Activated T-helper 2 cell treated with anti-CD3 and anti-CD28 coated beads, Interferon-gamma antibody, Interleukin-2, Interleukin-4, amounts not matched to agents 10 μg/mL and 5 μg/mL and 100 μg/mL, durations not matched to agents 14 hours and 24 hours and 36 hours (primary cell): Measurements from ENCODE around the gene AFG1L. TPM values are rescaled to one million over a fixed set of nuclear protein-coding genes. Genes with fewer than 3 reads are reported as not detected.
"Not testable (repeated sequence)": the region's sequence is repeated elsewhere in the genome, so short reads cannot be mapped to it uniquely, and the experiment has no call there.

Experiments used
- DNase-seq: peaks from one replicate; pipeline ENCODE4 v3.0.0; 2021; ENCODE audit warnings: low spot score
- H3K27ac Mint-ChIP-seq: one replicate; pipeline ENCODE4 v1.8.0; 2021; ENCODE audit warnings: mixed read lengths
- H3K27me3 Mint-ChIP-seq: one replicate; pipeline ENCODE4 v1.8.0; 2021; ENCODE audit warnings: low read depth, mixed read lengths
- H3K36me3 Mint-ChIP-seq: one replicate; pipeline ENCODE4 v1.8.0; 2021; ENCODE audit warnings: low read depth, mixed read lengths
- H3K4me1 Mint-ChIP-seq: one replicate; pipeline ENCODE4 v1.8.0; 2021; ENCODE audit warnings: low read depth, mixed read lengths
- H3K4me3 Mint-ChIP-seq: one replicate; pipeline ENCODE4 v1.8.0; 2021; ENCODE audit warnings: low read depth, mild to moderate bottlenecking, moderate library complexity, mixed read lengths
- H3K9me3 Mint-ChIP-seq: one replicate; pipeline ENCODE4 v1.8.0; 2021; ENCODE audit warnings: mixed read lengths
- intact Hi-C: fragments of 100-400 bp; cut with micrococcal nuclease; formaldehyde crosslinking; loops from one replicate; pipeline ENCODE4 v1.15.1; 2023
- total RNA-seq: library from RNA; stranded (reverse); gene quantifications from 2 replicates; pipeline ENCODE4 v1.2.3, GENCODE V29; 2022

Gene AFG1L
- total RNA-seq, 1 donor from 2014 or later, result 4.7 TPM

DNA sequence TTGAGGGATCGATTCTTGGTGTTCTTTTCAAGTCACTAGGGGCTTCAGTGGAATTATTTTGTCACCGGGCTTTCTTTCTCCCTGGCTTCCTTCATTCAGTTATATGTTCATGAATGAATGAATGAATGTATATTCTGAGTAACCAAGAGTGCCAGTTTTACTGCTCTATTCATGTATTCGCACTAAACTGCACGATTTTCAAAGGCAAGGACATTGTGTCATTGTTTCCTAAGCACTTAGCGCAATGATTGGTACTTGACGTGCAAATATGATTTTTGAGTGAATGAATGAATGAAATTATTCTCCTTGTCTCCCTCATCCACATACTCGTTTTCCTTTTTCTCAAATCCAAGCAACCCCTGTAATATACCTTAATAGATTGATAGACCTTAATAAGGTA, 822 bp downstream of the AFG1L start:
- Mint-ChIP-seq H3K27me3 (no peaks in the 10 kb centered on the region), H3K4me3 (peak overlapping the region; percentile 99), H3K9me3 (no peaks in the 10 kb centered on the region), H3K4me1 (peaks cover 23% of the 10 kb centered on the region), H3K27ac (peak overlapping the region; percentile 100), H3K36me3 (peaks cover 6% of the 10 kb centered on the region)
- intact Hi-C loops, result loop anchor here (1.0 kb wide), 1 partner anchor 34 kb away; the partner anchor contains the start of gene SNX3
- no peak for DNase-seq

DNA sequence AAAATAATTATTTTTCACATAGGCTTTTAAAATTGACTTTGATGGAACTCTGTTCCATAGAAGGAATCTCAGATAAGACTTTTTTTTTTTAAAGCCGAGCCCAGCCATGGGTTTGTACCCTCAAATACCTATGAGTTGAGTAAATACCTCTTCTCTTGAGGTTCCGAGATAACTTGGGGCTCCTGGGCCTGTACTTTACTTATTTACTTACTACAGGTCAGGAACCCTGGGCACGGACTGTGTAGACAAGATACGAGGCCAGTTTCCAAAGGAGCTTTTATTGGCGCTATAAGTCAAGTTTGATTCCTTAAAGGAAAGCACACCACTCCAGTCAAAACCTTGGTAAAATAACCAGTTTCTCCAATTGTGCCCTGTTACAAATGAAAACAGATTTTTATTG, 7.5 kb downstream of the AFG1L start:
- no peaks in the 10 kb centered on the region for H3K9me3 Mint-ChIP-seq
- no peak overlapping the region for H3K27ac Mint-ChIP-seq
- H3K4me3 Mint-ChIP-seq, result no peak overlapping the region
- intact Hi-C loops, result no loop called here
- H3K36me3 Mint-ChIP-seq, result no peaks in the 10 kb centered on the region
- DNase-seq, result no peak
- peaks cover 10% of the 10 kb centered on the region for H3K4me1 Mint-ChIP-seq
- H3K27me3 Mint-ChIP-seq, result peaks cover 2% of the 10 kb centered on the region

DNA sequence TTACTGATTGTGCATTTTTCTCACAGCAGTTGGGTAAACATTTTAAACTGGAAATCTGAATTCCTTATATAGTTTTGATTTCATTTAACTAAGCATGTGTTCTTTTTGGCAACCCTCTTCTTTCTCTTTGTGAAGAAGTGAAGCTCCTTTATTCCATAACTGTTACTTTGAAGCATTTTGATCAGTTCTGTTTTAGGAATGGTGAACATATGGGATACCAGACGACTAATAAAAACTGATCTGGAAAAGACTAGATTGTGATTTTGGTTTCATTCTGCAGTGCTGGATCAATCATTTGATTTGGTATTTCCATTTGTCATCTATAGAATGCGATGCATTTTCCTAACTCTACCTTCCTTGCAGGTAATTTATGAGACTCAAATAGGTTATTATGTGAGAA, 9.8 kb downstream of the AFG1L start:
- intact Hi-C loops, result no loop called here
- Mint-ChIP-seq H3K9me3 (no peaks in the 10 kb centered on the region), H3K27ac (no peak overlapping the region), H3K27me3 (peaks cover 2% of the 10 kb centered on the region), H3K4me3 (no peak overlapping the region), H3K36me3 (no peaks in the 10 kb centered on the region), H3K4me1 (peaks cover 2% of the 10 kb centered on the region)
- no peak for DNase-seq

DNA sequence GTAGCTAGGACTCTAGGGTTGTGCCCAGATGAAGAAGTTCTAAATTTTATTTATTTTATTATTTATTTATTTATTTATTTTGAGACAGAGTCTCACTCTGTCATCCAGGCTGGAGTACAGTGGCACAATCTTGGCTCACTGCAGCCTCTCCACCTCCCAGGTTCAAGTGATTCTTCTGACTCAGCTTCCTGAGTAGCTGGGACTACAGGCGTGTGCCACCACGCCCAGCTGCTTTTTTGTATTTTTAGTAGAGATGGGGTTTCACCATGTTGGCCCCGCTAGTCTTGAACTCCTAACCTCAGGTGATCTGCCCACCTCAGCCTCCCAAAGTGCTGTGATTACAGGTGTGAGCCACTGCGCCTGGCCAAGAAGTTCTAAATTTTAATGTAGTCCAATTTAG, 13.8 kb downstream of the AFG1L start:
- DNase-seq, H3K4me1 Mint-ChIP-seq, H3K9me3 Mint-ChIP-seq, intact Hi-C loops, H3K27me3 Mint-ChIP-seq, H3K36me3 Mint-ChIP-seq, H3K4me3 Mint-ChIP-seq, H3K27ac Mint-ChIP-seq: not testable (repeated sequence)

DNA sequence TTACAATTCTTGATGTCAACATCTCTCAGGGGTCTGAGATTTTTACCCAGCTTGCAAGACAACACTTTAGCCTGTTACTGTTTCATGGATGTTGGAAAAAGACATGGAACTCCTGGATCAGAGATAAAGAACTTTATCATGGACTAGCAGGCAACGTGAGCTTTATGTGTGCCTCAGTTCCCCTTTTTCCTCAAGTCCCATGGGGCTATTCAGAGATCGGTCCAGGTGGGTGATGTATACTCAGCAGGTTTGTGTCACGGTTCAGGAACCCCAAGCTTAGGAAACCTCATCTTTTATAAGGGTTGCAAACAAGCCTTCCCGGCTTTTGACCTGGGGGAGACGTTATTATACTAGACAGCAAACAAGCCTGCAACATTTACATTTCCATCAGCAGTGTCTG, 15.0 kb downstream of the AFG1L start:
- intact Hi-C loops, result no loop called here

DNA sequence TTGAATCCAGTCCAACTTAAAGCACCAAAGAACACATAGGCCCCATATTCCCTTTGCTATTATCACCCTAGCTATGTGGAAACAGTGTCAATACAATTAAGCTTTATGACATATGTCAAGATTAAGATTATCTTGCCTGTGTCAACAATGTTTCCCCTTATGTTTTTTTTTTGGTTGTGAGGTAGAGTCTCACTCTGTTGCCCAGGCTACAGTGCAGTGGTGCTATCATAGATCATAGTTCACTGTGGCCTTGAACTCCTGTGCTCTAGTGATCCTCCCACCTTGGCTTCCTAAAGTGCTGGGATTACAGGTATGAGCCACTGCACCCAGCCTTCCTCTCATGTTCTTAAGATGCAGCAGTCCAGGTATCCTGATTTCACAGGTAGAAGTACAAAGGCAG, 17.8 kb downstream of the AFG1L start:
- H3K36me3 Mint-ChIP-seq, result no peaks in the 10 kb centered on the region
- H3K9me3 Mint-ChIP-seq, result no peaks in the 10 kb centered on the region
- intact Hi-C loops, result no loop called here
- no peak for DNase-seq
- no peak overlapping the region for H3K27ac Mint-ChIP-seq
- H3K27me3 Mint-ChIP-seq, result no peaks in the 10 kb centered on the region
- no peaks in the 10 kb centered on the region for H3K4me1 Mint-ChIP-seq
- H3K4me3 Mint-ChIP-seq, result no peak overlapping the region

More for the DNA sequence above, 15.0 kb downstream of the AFG1L start:
- no peaks in the 10 kb centered on the region for H3K9me3 Mint-ChIP-seq
- no peak for DNase-seq
- H3K27ac Mint-ChIP-seq, result no peak overlapping the region
- H3K4me1 Mint-ChIP-seq, result no peaks in the 10 kb centered on the region
- H3K36me3 Mint-ChIP-seq, result no peaks in the 10 kb centered on the region
- no peaks in the 10 kb centered on the region for H3K27me3 Mint-ChIP-seq
- H3K4me3 Mint-ChIP-seq, result no peak overlapping the region

DNA sequence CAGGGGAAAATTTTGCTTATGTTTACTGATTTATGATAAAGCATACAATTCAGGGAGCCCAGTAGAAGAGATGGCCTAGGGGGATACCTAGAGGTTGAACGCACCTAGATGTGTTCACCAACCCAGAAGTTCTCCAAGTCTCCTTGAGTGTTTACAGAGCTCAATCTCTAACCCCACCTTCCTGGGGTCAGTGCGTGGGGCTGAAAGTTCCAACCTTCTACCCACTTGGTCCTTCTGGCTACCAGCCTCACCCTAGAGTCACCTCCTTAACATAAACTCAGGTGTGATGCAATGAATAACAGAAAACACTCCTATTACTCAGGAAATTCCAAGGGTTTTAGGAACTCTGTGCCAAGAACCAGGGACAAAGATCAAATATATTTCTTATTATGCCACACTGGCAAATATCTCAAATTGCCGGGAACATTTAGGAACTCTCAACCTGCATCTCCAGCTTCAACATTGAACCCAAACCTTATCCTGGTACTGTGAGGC, 26.4 kb downstream of the AFG1L start:
- H3K36me3 Mint-ChIP-seq, result no peaks in the 10 kb centered on the region
- H3K27me3 Mint-ChIP-seq, result no peaks in the 10 kb centered on the region
- intact Hi-C loops, result no loop called here
- no peak for DNase-seq
- H3K9me3 Mint-ChIP-seq, result no peaks in the 10 kb centered on the region
- no peak overlapping the region for H3K4me3 Mint-ChIP-seq
- H3K4me1 Mint-ChIP-seq, result no peaks in the 10 kb centered on the region
- H3K27ac Mint-ChIP-seq, result no peak overlapping the region

DNA sequence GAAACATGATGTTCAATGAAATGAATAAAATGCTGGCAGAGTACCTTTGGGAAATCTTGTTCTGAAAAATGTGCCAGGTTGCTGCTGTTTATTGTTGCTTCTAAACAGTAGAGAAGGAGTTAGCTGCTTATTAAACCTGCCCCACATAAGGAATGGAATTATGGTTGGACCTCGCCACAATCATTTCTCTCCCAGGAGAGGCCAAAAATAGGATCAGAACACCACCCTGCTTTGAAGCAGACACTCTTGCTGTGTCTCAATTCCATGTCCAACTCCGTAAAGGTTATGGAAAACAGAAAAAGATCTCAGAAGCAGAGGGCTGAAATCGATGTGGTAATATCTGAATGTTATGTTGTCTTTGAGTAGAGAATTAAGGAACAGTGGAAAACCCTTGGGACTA, 27.9 kb downstream of the AFG1L start:
- Mint-ChIP-seq H3K4me1 (no peaks in the 10 kb centered on the region), H3K36me3 (no peaks in the 10 kb centered on the region), H3K9me3 (no peaks in the 10 kb centered on the region), H3K27ac (no peak overlapping the region), H3K27me3 (no peaks in the 10 kb centered on the region), H3K4me3 (no peak overlapping the region)
- intact Hi-C loops, result no loop called here
- DNase-seq, result no peak

DNA sequence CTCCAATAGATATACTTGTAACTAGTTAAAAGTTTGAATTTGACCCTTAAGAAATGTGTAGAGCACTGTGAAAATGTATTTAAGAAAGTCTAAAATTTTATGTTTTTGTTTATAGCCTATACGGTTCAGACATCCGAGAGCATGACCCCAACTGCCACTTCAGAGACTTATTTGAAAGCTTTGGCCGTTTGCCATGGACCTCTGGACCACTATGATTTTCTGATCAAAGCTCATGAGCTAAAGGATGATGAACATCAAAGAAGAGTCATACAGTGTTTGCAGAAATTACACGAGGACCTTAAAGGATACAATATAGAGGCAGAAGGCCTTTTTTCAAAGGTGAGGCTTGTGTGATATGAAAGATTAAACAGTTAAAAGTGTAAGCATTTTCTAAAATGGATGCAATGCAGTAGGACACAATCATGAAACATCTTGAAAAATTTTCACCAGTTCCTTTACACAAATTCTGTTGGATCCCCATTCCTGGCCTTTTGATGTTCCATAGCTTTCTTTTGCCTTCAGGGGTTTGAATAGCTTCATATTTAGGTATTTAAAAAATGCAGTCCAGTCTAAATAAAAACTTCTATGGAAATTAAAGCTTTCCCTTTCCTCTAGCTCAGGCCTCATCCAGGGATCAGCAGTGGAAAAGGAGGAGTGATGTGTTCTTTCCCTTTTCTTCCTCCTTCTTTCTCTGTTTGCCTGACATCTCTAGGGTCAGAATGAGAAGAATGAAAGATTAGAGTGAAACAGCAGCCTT, 29.0 kb downstream of the AFG1L start:
- Mint-ChIP-seq H3K27me3 (no peaks in the 10 kb centered on the region), H3K9me3 (no peaks in the 10 kb centered on the region), H3K27ac (no peak overlapping the region), H3K4me1 (no peaks in the 10 kb centered on the region), H3K4me3 (no peak overlapping the region), H3K36me3 (peaks cover 3% of the 10 kb centered on the region)
- intact Hi-C loops, result no loop called here
- no peak for DNase-seq

DNA sequence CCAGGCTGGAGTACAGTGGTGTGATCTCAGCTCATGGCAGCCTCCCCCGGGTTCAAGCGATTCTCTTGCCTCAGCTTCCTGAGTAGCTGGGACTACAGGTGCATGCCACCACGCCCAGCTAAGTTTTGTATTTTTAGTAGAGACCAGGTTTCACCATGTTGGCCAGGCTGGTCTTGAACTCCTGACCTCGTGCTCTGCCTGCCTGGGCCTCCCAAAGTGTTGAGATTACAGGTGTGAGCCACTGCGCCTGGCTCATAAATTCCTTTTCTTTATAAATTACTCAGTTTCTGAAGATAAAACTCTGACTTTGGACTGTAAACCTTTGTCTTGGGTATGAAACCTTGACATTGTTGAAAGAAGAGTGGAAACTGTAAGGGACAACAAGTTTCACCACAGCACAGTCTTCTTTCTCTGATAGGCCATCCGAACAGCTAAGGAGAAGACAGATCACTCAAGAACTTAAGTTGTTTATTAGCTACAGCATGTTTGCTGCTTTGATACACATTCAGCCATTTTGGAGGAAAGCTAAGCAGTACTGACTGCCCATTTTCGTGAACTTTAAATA, 35.4 kb downstream of the AFG1L start:
- DNase-seq, H3K9me3 Mint-ChIP-seq, H3K4me3 Mint-ChIP-seq, intact Hi-C loops, H3K27ac Mint-ChIP-seq, H3K36me3 Mint-ChIP-seq, H3K27me3 Mint-ChIP-seq, H3K4me1 Mint-ChIP-seq: not testable (repeated sequence)

DNA sequence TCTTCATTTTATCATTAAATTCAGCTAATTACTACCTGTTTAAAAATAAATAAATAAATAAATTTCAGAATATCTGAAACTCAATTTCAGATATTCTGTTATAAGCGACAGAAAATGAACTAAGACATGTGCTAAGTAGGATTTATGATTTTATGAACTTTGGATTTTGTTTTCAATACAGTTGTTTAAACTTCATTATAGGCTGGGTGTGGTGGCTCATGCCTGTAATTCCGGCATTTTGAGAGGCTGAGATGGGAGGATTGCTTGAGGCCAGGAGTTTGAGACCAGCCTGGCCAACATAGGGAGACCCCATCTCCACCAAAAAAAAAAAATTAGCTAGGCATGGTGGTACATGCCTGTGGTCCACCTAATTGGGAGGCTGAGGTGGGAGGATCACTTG, 36.0 kb downstream of the AFG1L start:
- Mint-ChIP-seq H3K4me1 (no peaks in the 10 kb centered on the region), H3K36me3 (peaks cover 5% of the 10 kb centered on the region), H3K9me3 (no peaks in the 10 kb centered on the region), H3K27ac (no peak overlapping the region), H3K4me3 (no peak overlapping the region), H3K27me3 (no peaks in the 10 kb centered on the region)
- DNase-seq, result no peak
- intact Hi-C loops, result no loop called here

DNA sequence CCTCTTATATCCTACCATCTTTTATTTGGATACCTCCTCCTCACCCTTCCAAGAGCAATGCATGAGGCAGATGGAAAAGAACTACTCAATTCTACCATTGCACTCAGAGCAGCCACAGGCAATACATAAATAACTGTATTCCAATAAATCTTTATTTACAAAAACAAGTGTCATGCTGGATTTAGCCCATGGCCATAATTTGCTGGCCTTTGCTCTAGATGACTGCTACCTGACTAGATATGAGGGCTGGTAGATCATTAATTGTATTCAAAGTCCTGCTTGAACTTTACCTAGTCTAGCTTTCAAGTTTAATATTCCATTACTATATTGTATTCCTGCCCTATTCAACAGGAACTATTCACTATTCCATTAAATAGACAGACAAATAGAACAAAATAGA, 37.1 kb downstream of the AFG1L start:
- DNase-seq, result no peak
- peaks cover 5% of the 10 kb centered on the region for H3K36me3 Mint-ChIP-seq
- H3K4me3 Mint-ChIP-seq, result no peak overlapping the region
- H3K27ac Mint-ChIP-seq, result no peak overlapping the region
- H3K4me1 Mint-ChIP-seq, result no peaks in the 10 kb centered on the region
- no peaks in the 10 kb centered on the region for H3K9me3 Mint-ChIP-seq
- no peaks in the 10 kb centered on the region for H3K27me3 Mint-ChIP-seq
- intact Hi-C loops, result no loop called here

DNA sequence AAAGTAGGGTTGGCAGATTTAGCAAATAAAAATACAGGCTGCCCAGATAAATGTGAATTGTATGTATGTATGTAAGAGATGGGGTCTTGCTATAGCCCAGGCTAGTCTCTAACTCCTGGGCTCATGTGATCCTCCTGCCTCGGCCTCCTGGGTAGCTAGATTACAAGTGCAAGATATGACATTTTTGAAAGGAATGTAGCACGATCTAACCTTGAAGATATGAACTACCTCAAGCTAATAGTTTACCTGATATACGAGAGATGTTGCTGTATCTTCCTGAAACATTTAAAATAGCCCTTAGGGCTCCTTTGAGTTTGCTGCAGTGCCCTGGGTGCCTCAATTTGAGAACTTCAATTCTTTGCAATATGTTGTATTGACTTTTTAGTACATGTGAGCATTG, 42.1 kb downstream of the AFG1L start:
- Mint-ChIP-seq H3K4me3 (no peak overlapping the region), H3K36me3 (no peaks in the 10 kb centered on the region), H3K27me3 (no peaks in the 10 kb centered on the region), H3K9me3 (no peaks in the 10 kb centered on the region), H3K27ac (no peak overlapping the region), H3K4me1 (no peaks in the 10 kb centered on the region)
- no peak for DNase-seq
- intact Hi-C loops, result no loop called here
